Cardiac muscle cell (in vitro differentiated cells and primary cell): Measurements from ENCODE around the gene C12orf75. TPM values are rescaled to one million over a fixed set of nuclear protein-coding genes. Genes with fewer than 3 reads are reported as not detected.

Source experiments
- DNase-seq, 2 donors: peaks; one replicate each; pipeline versions ENCODE4 v3.0.0 to v3.0.0-alpha.2; 2010 to 2017; ENCODE audit warnings: low read depth in 1 of 2, low spot score in 1 of 2
- H3K27ac ChIP-seq: fragments of 200-600 bp; sonication (generic); 2 replicates; pipeline ENCODE4 v1.5.1; 2016
- H3K27me3 ChIP-seq: fragments of 200-600 bp; sonication (generic); 2 replicates; pipeline ENCODE4 v1.6.0; 2016; ENCODE audit warnings: control low read depth
- H3K36me3 ChIP-seq: fragments of 200-600 bp; sonication (generic); 2 replicates; pipeline ENCODE4 v1.5.1; 2016; ENCODE audit warnings: control low read depth
- H3K4me1 ChIP-seq: fragments of 200-600 bp; sonication (generic); 2 replicates; pipeline ENCODE4 v1.8.1; 2017; ENCODE audit warnings: low read depth, mild to moderate bottlenecking, mixed run types
- H3K4me3 ChIP-seq: fragments of 200-600 bp; sonication (generic); 2 replicates; pipeline ENCODE4 v1.5.1; 2016; ENCODE audit warnings: mild to moderate bottlenecking
- H3K9me3 ChIP-seq: fragments of 200-600 bp; sonication (generic); 2 replicates; pipeline ENCODE4 v1.5.1; 2017; ENCODE audit warnings: low read depth, mild to moderate bottlenecking, control low read depth
- CTCF ChIP-seq: IDR thresholded peaks from 2 replicates; pipeline ENCODE4 v1.5.1; 2012; ENCODE audit warnings: low read depth, mild to moderate bottlenecking, low read length
- polyA plus RNA-seq: library from polyadenylated mRNA; unstranded; fragments of >200 nt; fragmentation: Nextera tagmentation; extraction: Ambion mirVana; gene quantifications from 2 replicates; pipeline ENCODE4 v1.2.1, GENCODE V29; 2016
- total RNA-seq: library from RNA; depleted of rRNA; stranded (reverse); fragments of >200 nt; gene quantifications from 2 replicates; pipeline ENCODE4 v1.2.3, GENCODE V29; 2016

The C12orf75 gene
- total and polyA plus RNA-seq, 2 experiments from 2014 or later, result 39.3 to 106 TPM

DNA sequence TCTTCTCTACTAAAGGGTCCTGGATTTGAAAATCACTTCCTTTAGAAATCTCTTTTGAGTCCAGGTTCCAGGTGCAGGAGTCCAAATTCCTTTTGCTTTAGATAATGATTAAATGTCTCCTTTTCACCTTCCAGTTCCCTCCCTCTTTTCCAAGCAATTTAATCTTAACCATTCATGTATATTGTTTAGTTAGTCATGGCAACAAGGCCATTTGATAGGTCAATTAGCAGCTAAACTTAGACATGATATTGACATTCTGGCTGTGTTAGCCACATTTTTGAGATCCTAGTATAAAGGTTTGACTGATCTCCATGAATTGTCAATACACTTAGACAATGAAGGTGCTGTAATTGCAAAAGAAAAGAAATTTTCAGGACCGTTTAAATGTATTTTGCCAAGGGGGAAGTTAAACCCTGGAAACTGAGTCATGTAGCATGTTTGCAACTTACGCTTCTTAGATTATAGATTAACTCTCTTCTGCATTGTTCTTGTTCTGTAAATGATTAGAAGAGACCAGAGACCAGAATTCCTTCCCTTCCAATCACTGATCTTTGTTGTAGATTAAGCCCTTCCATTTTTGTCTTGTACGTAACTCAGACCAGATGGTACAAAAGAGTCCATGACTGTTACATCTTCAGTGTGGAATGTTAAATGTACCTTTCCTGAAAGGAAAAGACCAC lies 12.4 kb upstream of the C12orf75 start:
- Histone ChIP-seq H3K27ac (no peak overlapping the region), H3K27me3 (peaks cover 16% of the 10 kb centered on the region)
- TF ChIP-seq CTCF, result no peak

GRCh38 chr12:105318651-105319483 lies 11.6 kb upstream of the C12orf75 start:
- Histone ChIP-seq H3K9me3 (no peaks in the 10 kb centered on the region), H3K4me3 (no peak overlapping the region), H3K36me3 (no peaks in the 10 kb centered on the region), H3K27me3 (peaks cover 16% of the 10 kb centered on the region), H3K27ac (no peak overlapping the region), H3K4me1 (no peaks in the 10 kb centered on the region)
- no peak for DNase-seq
- no peak for TF ChIP-seq CTCF

More for the DNA sequence above, 12.4 kb upstream of the C12orf75 start:
- no peaks in the 10 kb centered on the region for H3K9me3 ChIP-seq
- H3K36me3 ChIP-seq, result no peaks in the 10 kb centered on the region
- no peak overlapping the region for H3K4me3 ChIP-seq
- no peaks in the 10 kb centered on the region for H3K4me1 ChIP-seq
- no peak for DNase-seq

DNA sequence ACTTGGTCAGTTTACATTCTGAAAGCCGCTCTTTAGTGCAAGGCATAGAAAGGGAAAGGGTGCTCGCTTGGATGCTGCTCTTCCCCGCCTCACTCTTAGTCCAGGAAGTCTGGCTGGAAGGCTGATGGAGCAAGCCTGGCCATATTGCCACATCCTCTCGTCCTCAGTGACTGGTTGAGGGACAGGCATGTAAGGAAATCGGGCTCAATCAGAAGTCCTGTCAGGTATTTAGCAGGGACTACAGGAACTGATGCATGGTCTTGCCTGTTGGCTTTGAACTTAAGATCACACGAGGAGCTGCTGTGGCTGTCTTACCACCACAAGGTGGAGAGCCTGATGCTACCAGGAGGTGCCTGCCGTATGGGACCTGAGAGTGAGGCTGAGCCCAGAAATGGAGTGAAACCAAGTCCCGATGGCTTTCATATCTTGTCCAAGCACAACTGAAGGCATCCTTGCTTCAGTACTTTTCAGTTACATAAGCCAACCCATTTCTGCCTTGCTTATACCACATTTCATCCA lies 10.7 kb upstream of the C12orf75 start:
- no peaks in the 10 kb centered on the region for H3K4me1 ChIP-seq
- H3K27me3 ChIP-seq, result peaks cover 16% of the 10 kb centered on the region
- H3K36me3 ChIP-seq, result no peaks in the 10 kb centered on the region
- DNase-seq, result no peak
- H3K4me3 ChIP-seq, result no peak overlapping the region
- H3K9me3 ChIP-seq, result no peaks in the 10 kb centered on the region
- no peak overlapping the region for H3K27ac ChIP-seq
- TF ChIP-seq CTCF, result no peak

GRCh38 chr12:105321125-105321524 lies 9.4 kb upstream of the C12orf75 start:
- Histone ChIP-seq H3K4me1 (no peaks in the 10 kb centered on the region), H3K9me3 (no peaks in the 10 kb centered on the region), H3K27me3 (peaks cover 16% of the 10 kb centered on the region), H3K27ac (no peak overlapping the region), H3K4me3 (no peak overlapping the region), H3K36me3 (no peaks in the 10 kb centered on the region)
- DNase-seq, result no peak
- TF ChIP-seq CTCF, result no peak

GRCh38 chr12:105322070-105322469 lies 8.4 kb upstream of the C12orf75 start:
- TF ChIP-seq CTCF, result no peak
- H3K27ac ChIP-seq, result no peak overlapping the region
- H3K36me3 ChIP-seq, result no peaks in the 10 kb centered on the region
- no peak for DNase-seq
- no peaks in the 10 kb centered on the region for H3K4me1 ChIP-seq
- peaks cover 15% of the 10 kb centered on the region for H3K27me3 ChIP-seq
- H3K4me3 ChIP-seq, result no peak overlapping the region
- H3K9me3 ChIP-seq, result no peaks in the 10 kb centered on the region
